Activated T-cell treated with anti-CD3 and anti-CD28 coated beads, Interleukin-2, amount 50 U/mL, for 72 hours (primary cell): ENCODE results near the gene ELMO1. TPM values are rescaled to one million over a fixed set of nuclear protein-coding genes. Genes with fewer than 3 reads are reported as not detected.

Source experiments
- ATAC-seq, 2 donors: fragments of 150-1000 bp; cut with Tn5 transposase; replicated peaks in 1 of 2; 2 replicates each; pipeline ENCODE4 v1.10.0; 2021; ENCODE audit warnings: moderate library complexity in 2 of 2, mild to moderate bottlenecking in 1 of 2
- DNase-seq, 2 donors: peaks; one replicate each; pipeline ENCODE4 v3.0.0; 2021 to 2022; ENCODE audit warnings: mixed read lengths in 1 of 2
- H3K27ac Mint-ChIP-seq: one replicate; pipeline ENCODE4 v1.8.0; 2022; ENCODE audit warnings: mild to moderate bottlenecking, moderate library complexity, mixed read lengths
- H3K27me3 Mint-ChIP-seq: one replicate; pipeline ENCODE4 v1.8.0; 2022; ENCODE audit warnings: low read depth, mixed read lengths
- H3K36me3 Mint-ChIP-seq, 2 donors: one replicate each; pipeline ENCODE4 v1.8.0; 2022; ENCODE audit warnings: mixed read lengths in 2 of 2, mild to moderate bottlenecking in 1 of 2; ENCODE audit not compliant: insufficient read depth in 2 of 2
- H3K4me1 Mint-ChIP-seq: one replicate; pipeline ENCODE4 v1.8.0; 2022; ENCODE audit warnings: low read depth, mixed read lengths
- H3K4me3 Mint-ChIP-seq, 2 donors: one replicate each; pipeline ENCODE4 v1.8.0; 2022; ENCODE audit warnings: mild to moderate bottlenecking in 2 of 2, mixed read lengths in 2 of 2, moderate library complexity in 2 of 2
- H3K9me3 Mint-ChIP-seq, 2 donors: one replicate each; pipeline ENCODE4 v1.8.0; 2022; ENCODE audit warnings: mixed read lengths in 2 of 2
- total RNA-seq, 2 donors: library from RNA; stranded (reverse); gene quantifications; one replicate each; pipeline ENCODE4 v1.2.3, GENCODE V29; 2022

The ELMO1 gene
- total RNA-seq, 2 donors from 2014 or later = 97.2 to 113 TPM

GRCh38 chr7:37081436-37081835, 367.2 kb downstream of the ELMO1 start:
- H3K27ac Mint-ChIP-seq = peak overlapping the region; percentile 54
- DNase-seq (peak; percentile 21 to 28), ATAC-seq (no peak)
- H3K36me3 Mint-ChIP-seq = peaks cover 16 to 33% of the 10 kb centered on the region in 2 donors
- H3K27me3 Mint-ChIP-seq = no peaks in the 10 kb centered on the region
- H3K4me1 Mint-ChIP-seq = peaks cover 21% of the 10 kb centered on the region
- H3K4me3 Mint-ChIP-seq = no peak overlapping the region
- no peaks in the 10 kb centered on the region for H3K9me3 Mint-ChIP-seq

GRCh38 chr7:37079420-37079819, 369.2 kb downstream of the ELMO1 start:
- H3K36me3 Mint-ChIP-seq = peaks cover 16 to 26% of the 10 kb centered on the region in 2 donors
- no peak overlapping the region for H3K27ac Mint-ChIP-seq
- H3K4me1 Mint-ChIP-seq = peaks cover 21% of the 10 kb centered on the region
- DNase-seq (no peak), ATAC-seq (no peak)
- H3K4me3 Mint-ChIP-seq = no peak overlapping the region
- no peaks in the 10 kb centered on the region for H3K9me3 Mint-ChIP-seq
- no peaks in the 10 kb centered on the region for H3K27me3 Mint-ChIP-seq

GRCh38 chr7:37076668-37077067, 372.0 kb downstream of the ELMO1 start:
- H3K9me3 Mint-ChIP-seq = no peaks in the 10 kb centered on the region
- DNase-seq (no peak), ATAC-seq (no peak)
- no peak overlapping the region for H3K27ac Mint-ChIP-seq
- peaks cover 12 to 26% of the 10 kb centered on the region in 2 donors for H3K36me3 Mint-ChIP-seq
- no peak overlapping the region for H3K4me3 Mint-ChIP-seq
- peaks cover 25% of the 10 kb centered on the region for H3K4me1 Mint-ChIP-seq
- no peaks in the 10 kb centered on the region for H3K27me3 Mint-ChIP-seq

GRCh38 chr7:37074370-37074769, 374.3 kb downstream of the ELMO1 start:
- H3K36me3 Mint-ChIP-seq = peaks cover 8 to 25% of the 10 kb centered on the region in 2 donors
- ATAC-seq (no peak), DNase-seq (no peak)
- no peak overlapping the region for H3K27ac Mint-ChIP-seq
- no peaks in the 10 kb centered on the region for H3K9me3 Mint-ChIP-seq
- no peaks in the 10 kb centered on the region for H3K27me3 Mint-ChIP-seq
- no peak overlapping the region for H3K4me3 Mint-ChIP-seq
- peaks cover 42% of the 10 kb centered on the region for H3K4me1 Mint-ChIP-seq

- Mint-ChIP-seq H3K4me3 (peak overlapping the region; percentile 40 to 55), H3K4me1 (peaks cover 68% of the 10 kb centered on the region), H3K9me3 (no peaks in the 10 kb centered on the region), H3K27me3 (no peaks in the 10 kb centered on the region), H3K27ac (peak overlapping the region; percentile 72), H3K36me3 (peaks cover 3 to 17% of the 10 kb centered on the region in 2 donors)
- DNase-seq (no peak), ATAC-seq (peak; percentile 39 to 51)
These were observed 377.5 kb downstream of the ELMO1 start for GRCh38 chr7:37071124-37071523.

GRCh38 chr7:37070471-37070870, 378.2 kb downstream of the ELMO1 start:
- Mint-ChIP-seq H3K27me3 (no peaks in the 10 kb centered on the region), H3K4me3 (peak overlapping the region in 1 of 2 donors; percentile 55), H3K36me3 (peaks cover 3 to 17% of the 10 kb centered on the region in 2 donors), H3K9me3 (no peaks in the 10 kb centered on the region), H3K27ac (peak overlapping the region; percentile 72), H3K4me1 (peaks cover 69% of the 10 kb centered on the region)
- DNase-seq (no peak), ATAC-seq (no peak)

GRCh38 chr7:37070031-37070430, 378.6 kb downstream of the ELMO1 start:
- Mint-ChIP-seq H3K4me1 (peaks cover 73% of the 10 kb centered on the region), H3K27ac (no peak overlapping the region), H3K4me3 (peak overlapping the region in 1 of 2 donors; percentile 5), H3K36me3 (peaks cover 6 to 20% of the 10 kb centered on the region in 2 donors), H3K9me3 (peaks cover 3% of the 10 kb centered on the region in 2 donors), H3K27me3 (no peaks in the 10 kb centered on the region)
- DNase-seq (no peak), ATAC-seq (no peak)

- Mint-ChIP-seq H3K4me3 (peak overlapping the region; percentile 20 to 50), H3K27me3 (no peaks in the 10 kb centered on the region)
These were observed 379.3 kb downstream of the ELMO1 start for GRCh38 chr7:37069336-37069735.

GRCh38 chr7:37068902-37069301, 379.8 kb downstream of the ELMO1 start:
- Mint-ChIP-seq H3K9me3 (peaks cover 3% of the 10 kb centered on the region in 2 donors), H3K27ac (peak overlapping the region; percentile 55), H3K27me3 (no peaks in the 10 kb centered on the region), H3K36me3 (peaks cover 6 to 22% of the 10 kb centered on the region in 2 donors), H3K4me3 (peak overlapping the region; percentile 20 to 50), H3K4me1 (peaks cover 79% of the 10 kb centered on the region)
- no peak for ATAC-seq
- no peak for DNase-seq

More at GRCh38 chr7:37069336-37069735, 379.3 kb downstream of the ELMO1 start:
- Mint-ChIP-seq H3K4me1 (peaks cover 79% of the 10 kb centered on the region), H3K9me3 (peaks cover 3% of the 10 kb centered on the region in 2 donors), H3K36me3 (peaks cover 6 to 22% of the 10 kb centered on the region in 2 donors), H3K27ac (peak overlapping the region; percentile 55)
- ATAC-seq (no peak), DNase-seq (no peak)

GRCh38 chr7:37068038-37068437, 380.6 kb downstream of the ELMO1 start:
- DNase-seq = no peak
- H3K4me3 Mint-ChIP-seq = no peak overlapping the region
- ATAC-seq = no peak
- H3K27me3 Mint-ChIP-seq = no peaks in the 10 kb centered on the region
- peaks cover 6 to 22% of the 10 kb centered on the region in 2 donors for H3K36me3 Mint-ChIP-seq
- H3K9me3 Mint-ChIP-seq = peaks cover 3% of the 10 kb centered on the region in 2 donors
- H3K27ac Mint-ChIP-seq = no peak overlapping the region
- H3K4me1 Mint-ChIP-seq = peaks cover 80% of the 10 kb centered on the region

GRCh38 chr7:37065779-37066271, 382.8 kb downstream of the ELMO1 start:
- Mint-ChIP-seq H3K4me3 (peak overlapping the region; percentile 26 to 39), H3K27me3 (no peaks in the 10 kb centered on the region), H3K27ac (peak overlapping the region; percentile 33), H3K36me3 (peaks cover 5 to 20% of the 10 kb centered on the region in 2 donors), H3K9me3 (peaks cover 3% of the 10 kb centered on the region in 2 donors), H3K4me1 (peaks cover 70% of the 10 kb centered on the region)
- DNase-seq (peak; percentile 55 to 60), ATAC-seq (peak; percentile 90 to 92)

- Mint-ChIP-seq H3K36me3 (peaks cover 3 to 13% of the 10 kb centered on the region in 2 donors), H3K27ac (no peak overlapping the region)
These were observed 386.2 kb downstream of the ELMO1 start for GRCh38 chr7:37062560-37062859.

GRCh38 chr7:37061849-37062559, 386.7 kb downstream of the ELMO1 start:
- DNase-seq = no peak
- peaks cover 3% of the 10 kb centered on the region in 2 donors for H3K9me3 Mint-ChIP-seq
- no peak overlapping the region for H3K4me3 Mint-ChIP-seq
- ATAC-seq = peak in 1 of 2 donors; percentile 23
- H3K27me3 Mint-ChIP-seq = no peaks in the 10 kb centered on the region
- H3K4me1 Mint-ChIP-seq = peaks cover 35% of the 10 kb centered on the region
- H3K36me3 Mint-ChIP-seq = peaks cover 3 to 13% of the 10 kb centered on the region in 2 donors
- H3K27ac Mint-ChIP-seq = no peak overlapping the region

More at GRCh38 chr7:37062560-37062859, 386.2 kb downstream of the ELMO1 start:
- H3K27me3 Mint-ChIP-seq = no peaks in the 10 kb centered on the region
- peaks cover 3% of the 10 kb centered on the region in 2 donors for H3K9me3 Mint-ChIP-seq
- ATAC-seq = no peak
- H3K4me3 Mint-ChIP-seq = no peak overlapping the region
- no peak for DNase-seq
- peaks cover 37% of the 10 kb centered on the region for H3K4me1 Mint-ChIP-seq
